HG02885 (cell line): ENCODE data around the gene ANAPC5.
"Not testable (repeated sequence)": the region's sequence is repeated elsewhere in the genome, so short reads cannot be mapped to it uniquely, and the experiment has no call there.

ENCODE experiments used
- ATAC-seq: cut with Tn5 transposase; IDR thresholded peaks from one replicate; pipeline ENCODE4 v1.9.1; 2021; ENCODE audit warnings: mild to moderate bottlenecking; ENCODE audit not compliant: unreplicated experiment, poor library complexity

Gene ANAPC5

DNA sequence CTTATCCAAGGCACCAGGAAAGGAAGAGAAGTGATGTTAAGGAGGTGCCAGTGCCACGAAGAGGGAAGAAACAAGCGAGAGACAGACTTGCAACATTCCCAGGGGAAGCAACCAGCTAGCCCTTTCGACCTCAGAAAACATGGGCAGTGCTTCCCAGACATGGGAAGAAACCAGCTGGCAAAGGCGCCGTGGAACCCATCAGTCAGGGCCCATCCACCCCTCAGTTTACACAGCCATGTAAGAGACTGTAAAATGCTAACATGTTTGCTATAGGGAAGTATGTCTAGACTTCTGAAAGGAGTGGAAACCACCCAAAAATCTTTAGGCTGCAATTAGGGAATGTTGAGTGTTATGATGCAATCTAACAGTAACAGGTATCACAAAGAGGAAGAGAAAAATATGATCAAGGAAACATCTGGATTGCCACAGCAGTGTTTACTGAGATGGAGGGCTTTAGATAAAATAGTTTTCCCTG lies 26.3 kb downstream of the ANAPC5 start:
- no peak for ATAC-seq

DNA sequence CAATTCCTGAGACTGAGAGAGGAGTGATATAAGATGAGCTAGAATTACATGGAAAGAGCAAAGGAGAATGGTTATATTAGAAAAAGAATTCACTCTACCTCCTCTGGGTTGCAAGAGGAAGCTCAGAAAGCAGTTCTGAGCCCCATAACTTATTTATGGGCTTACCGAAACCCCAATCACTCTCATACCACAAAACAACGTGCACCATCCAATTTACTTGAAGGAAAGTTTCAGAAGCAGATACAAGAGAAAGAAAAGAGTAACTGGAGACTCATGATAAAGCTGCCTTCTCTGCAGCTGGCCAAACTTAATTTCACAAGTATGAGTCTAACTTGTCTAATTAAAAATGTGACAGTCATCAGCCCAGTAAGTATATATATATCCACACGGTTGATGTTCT lies 28.3 kb downstream of the ANAPC5 start:
- ATAC-seq = no peak

DNA sequence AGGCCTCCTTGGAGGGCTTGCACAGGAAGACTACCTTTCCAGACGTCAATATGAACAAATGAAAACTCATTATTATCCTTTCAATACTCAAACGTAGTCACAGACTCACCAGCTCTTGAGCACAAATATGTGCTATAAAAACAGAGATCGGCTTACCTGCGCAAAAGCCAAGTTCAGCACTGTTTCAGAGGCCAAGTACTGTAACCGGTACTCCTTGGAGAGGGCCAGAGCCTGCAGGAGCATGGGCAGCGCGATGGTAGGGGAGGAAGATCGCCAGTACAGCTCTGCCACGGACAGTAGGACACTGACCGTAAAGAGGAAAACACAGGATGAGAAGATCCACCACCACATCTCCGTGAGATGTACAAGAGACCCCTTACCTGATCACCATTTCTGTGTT lies 34.1 kb downstream of the ANAPC5 start:
- ATAC-seq = no peak

DNA sequence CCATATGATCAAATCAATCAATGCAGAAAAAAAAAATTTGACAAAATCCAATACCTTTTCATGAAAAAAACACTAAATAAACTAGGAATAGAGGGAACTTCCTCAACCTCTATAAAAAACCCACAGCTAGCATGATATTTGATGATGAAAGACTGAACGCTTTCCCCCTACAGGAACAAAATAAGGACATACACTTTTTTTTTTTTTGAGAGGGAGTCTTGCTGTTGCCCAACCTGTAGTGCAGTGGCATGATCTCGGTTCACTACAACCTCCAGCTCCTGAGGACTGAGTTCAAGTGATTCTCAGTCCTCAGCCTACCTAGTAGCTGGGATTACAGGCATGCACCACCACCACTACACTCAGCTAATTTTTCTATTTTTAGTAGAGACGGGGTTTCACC lies 37.8 kb downstream of the ANAPC5 start:
- no peak for ATAC-seq

DNA sequence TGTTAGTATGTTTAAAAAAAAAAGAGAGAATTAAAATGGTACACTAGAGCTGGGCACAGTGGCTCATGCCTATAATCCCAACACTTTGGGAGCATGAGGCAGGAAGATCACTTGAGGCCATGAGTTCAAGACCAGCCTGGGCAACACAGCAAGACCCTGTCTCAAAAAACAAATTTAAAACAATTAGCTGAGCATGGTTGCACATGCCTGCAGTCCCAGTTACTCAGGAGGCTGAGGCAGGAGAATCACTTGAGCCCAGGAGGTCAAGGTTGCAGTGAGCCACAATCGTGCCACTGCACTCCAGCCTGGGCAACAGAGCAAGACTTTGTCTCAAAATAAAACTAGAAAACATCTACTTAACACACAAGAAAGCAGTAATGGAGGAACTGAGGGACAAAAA lies 42.0 kb downstream of the ANAPC5 start:
- ATAC-seq = not testable (repeated sequence)

DNA sequence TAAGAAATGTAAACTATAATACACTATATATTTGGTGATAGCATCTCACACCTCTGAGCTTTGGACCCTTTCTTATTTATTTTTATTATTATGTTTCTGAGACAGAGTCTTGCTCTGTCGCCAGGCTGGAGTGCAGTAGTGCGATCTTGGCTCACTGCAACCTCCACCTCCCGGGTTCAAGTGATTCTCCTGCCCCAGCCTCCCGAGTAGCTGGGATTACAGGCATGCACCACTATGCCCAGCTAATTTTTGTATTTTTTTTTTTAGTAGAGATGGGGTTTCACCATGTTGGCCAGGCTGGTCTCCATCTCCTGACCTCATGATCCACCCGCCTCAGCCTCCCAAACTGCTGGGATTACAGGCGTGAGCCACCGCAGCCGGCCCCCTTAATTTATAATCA lies 44.8 kb downstream of the ANAPC5 start:
- not testable (repeated sequence) for ATAC-seq

DNA sequence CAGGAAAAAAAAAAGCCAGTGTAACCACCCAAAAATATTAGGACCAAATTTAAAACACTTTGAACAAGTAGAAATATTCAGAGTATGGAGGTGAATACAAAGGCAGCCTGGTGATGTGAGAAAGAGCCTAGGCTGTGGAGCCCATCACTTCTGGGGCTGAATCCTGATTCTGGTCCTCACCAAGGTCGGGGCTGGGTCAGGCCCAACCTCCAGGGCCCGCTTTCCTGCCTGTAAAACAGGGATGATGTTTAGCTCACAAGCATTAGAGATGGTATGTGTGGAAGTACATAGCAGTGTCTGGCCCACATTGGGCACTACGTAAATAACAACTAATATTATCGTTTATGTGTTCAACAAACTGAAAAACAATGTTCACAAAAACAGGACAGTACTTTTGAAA lies 47.9 kb downstream of the ANAPC5 start:
- no peak for ATAC-seq

DNA sequence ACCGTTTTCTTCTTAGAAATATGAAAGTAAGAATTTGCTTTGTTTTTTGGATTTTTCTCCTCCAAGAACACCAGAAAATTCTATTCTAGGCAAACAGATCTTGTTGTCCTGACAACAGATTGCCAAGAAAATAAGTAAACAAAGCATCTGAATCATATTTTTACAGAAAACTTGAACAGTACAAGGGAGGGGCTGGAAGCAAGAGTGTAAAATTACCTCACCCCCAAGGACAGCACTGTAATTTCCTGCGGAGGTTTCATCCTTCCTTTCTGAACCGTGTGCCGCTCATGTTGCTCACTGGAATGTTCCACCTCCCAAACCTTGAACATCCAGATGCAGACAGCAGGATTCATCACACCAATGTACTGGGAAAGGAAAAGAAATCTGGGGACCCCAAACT lies 50.3 kb downstream of the ANAPC5 start:
- ATAC-seq = no peak

DNA sequence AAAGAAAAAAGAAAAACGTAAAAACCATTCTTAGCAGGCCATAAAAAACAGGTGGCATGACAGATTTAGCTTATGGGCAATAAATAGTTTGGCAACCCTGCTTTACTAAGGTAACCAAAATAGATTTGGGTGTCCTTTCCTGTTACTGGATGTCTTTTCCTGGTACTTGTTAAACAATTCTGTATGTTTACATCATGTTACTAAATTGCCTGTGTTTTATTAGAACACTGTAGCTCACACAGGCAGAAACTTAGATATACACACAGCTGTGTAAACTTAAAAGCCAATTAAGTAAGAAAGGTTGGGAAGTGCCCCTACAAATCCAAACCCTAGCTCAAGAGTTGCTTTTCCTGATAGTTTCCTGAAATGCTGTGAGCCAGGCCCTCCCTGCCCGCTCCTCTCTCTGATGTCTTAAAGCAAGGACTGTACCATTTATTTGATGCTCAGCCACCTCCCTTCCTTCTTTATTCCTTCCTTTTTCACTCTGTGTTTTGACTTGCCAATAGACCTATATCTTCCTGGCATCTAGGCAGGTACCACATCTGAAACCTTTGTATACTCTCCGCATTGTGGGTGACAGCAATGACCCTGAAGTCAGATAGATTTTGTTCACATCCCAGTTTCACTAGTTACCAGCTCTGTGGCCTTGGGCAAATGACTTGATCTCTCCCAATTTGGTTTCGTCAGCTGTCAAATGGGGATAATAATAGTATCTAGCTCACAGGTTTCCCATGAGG lies 52.0 kb downstream of the ANAPC5 start:
- no peak for ATAC-seq

DNA sequence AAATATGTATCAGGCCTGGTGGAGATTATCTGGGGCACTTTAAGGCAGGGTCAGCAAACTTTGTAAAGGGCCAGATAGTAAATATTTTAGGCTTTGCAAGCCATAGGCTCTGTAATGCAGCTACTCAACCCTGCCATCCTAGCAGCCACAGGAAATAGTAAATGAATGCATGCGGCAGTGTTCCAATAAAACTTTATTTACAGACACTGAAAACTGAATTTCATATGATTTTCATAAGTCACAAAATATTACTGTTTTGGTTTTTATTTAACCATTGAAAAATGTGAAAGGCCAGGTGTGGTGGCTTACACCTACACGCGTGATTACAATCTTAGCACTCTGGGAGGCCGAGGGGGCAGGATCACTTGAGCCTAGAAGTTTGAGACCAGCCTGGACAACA lies 52.5 kb downstream of the ANAPC5 start:
- ATAC-seq = no peak

DNA sequence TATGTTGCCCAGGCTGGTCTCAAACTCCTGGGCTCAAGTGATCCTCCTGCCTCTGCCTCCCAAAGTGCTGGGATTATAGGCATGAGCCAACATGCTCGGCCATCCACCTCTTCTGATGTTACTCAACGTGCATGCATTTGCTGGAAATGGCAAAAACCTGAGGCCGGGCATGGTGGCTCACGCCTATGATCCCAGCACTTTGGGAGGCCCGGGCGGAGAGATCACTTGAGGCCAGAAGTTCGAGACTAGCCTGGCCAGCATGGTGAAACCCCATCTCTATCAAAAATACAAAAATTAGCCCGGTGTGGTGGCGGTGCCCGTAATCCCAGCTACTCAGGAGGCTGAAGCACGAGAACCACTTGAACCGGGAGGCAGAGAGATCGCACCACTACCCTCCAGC lies 53.8 kb downstream of the ANAPC5 start:
- ATAC-seq = not testable (repeated sequence)

DNA sequence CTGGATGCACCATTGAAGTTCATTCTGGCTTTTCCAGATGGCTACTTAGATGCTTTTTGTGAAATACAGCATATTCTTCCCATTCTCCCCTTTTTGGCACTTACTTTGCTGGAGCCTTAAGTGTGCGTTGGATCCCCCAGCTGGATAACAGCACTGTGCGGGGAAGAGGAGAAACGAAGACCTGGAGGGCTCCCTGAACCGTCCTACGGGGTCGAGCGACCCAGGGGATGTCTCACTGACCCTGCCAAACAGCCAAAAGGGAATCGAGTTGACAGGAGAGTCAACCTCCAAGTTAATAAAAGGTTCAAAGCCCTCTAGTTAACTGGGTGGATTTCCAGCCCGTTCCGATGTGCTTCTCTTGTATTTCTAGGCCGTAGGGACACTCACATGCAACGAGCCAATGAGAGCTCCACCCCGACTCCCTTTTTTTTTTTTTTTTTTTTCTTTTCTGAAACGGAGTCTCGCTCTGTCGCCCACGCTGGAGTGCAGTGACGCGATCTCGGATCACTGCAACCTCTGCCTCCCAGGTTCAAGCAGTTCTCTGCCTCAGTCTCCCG lies 54.7 kb downstream of the ANAPC5 start:
- ATAC-seq = no peak

DNA sequence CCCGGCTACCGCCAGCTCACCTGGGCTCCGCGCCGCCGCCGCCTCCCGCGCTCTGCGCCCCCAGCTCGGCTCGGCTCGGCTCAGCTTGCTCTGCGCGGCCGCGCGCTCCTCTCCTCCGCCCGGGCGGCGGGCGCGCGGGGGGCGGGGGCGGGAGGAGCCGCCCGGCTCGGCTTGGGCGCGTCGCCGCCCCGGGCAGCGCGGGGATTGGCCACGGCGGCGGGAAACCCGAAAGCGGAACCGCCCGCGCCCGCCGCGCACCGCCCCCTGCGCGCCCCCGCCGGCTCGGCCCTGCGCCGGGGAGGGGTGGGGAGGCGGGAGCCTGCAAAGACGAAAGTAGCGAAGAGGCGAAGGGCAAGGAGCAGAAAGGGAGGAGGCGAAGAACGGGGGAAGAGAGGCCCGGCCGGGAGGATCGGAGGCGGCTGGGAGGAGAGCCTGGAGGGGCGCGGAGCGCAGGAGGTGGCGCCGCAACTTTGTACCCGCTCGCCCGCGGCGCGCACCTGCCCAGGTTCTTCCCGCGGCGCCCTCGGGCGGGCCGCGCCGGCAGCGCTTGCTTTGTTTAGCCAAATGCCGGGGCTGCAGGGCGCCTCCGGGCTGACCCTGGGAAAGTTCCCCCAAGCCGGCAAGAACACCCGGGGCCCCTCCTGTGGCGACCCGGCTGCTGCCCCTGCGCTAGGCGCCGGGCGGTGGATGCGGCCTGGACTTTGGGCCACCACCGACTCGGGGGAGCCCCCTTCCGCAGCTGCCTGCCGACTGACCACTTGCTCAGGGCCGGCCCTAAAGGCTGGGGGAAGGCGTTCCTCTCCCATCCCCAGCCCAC lies 55.4 kb downstream of the ANAPC5 start, which contains the start of gene CAMKK2:
Gene CAMKK2, minus strand, starts transcription at position 92 of the 817 bp plus-strand sequence. CDS start 22,183 bp downstream, outside the sequence.
- peak; percentile 74 for ATAC-seq

DNA sequence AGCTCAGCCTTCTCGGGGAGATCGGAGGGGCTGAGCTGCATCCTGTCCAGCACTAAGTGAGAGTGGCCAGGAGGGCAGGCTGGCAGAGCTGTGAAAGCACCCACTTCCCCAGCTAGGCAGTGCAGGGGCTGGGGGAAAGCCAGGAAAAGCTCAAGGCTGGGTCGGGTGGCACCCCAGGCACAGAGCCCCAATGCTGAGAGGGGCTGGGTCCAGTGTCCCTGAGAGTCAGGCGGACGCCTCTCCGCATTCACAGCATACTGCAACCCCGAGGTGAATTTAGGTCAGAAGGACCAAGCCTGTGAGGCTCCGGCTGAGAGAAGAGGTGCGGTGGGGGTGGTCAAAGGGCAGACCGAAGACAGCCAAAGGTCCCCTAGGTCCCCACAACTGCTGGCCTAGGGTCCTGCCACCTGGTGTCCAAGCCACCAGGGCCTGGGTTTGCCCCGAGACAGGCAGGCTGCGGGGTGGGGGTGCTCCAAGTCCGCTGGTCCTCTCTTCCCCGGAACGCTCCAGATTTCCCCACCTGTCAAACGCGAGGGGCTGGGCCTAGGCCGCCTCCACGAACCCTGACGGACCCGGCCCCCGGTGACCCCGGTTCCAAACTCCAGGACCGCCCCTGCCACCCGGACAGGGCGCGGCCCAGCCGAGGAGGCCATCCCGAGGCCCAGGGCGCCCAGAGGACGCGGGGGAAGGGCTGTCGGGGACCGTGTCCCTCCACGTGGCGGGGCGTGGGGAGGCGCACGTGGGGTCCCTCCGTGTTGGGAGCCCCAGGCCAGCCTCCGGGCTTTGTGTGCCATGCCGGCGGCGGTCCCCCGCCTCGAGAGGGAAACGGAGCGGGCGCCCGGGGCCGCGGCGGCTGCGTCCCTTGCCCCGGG lies 56.2 kb downstream of the ANAPC5 start:
- peak; percentile 8 for ATAC-seq

DNA sequence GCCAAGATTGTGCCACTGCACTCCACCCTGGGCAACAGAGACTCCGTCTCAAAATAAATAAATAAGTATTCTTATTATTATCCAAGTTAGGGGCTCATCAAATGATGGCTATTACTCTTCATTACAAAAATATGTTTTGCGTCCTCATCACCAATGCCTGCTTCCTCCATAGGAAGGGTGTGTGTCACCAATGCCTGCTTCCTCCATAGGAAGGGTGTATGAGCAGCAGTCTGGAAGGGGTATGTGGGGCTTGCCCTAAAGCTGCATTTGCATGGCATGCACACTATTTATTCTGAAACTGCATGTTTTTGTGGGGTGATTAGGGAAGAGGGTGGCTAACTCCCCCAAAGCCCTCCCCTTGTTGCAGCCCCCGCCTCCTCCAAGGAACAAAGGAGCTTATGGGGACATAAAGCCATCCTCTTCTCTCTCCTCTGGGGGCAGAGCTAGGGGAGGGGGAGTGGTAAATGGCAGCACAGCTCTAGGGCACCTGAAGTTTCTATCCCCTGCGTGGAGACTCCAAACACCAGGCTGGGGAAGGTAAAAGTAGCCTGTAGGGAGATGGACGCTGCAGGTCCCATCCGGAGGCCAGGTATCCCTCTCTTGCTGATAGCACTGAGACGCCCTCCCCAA lies 57.0 kb downstream of the ANAPC5 start:
- no peak for ATAC-seq

DNA sequence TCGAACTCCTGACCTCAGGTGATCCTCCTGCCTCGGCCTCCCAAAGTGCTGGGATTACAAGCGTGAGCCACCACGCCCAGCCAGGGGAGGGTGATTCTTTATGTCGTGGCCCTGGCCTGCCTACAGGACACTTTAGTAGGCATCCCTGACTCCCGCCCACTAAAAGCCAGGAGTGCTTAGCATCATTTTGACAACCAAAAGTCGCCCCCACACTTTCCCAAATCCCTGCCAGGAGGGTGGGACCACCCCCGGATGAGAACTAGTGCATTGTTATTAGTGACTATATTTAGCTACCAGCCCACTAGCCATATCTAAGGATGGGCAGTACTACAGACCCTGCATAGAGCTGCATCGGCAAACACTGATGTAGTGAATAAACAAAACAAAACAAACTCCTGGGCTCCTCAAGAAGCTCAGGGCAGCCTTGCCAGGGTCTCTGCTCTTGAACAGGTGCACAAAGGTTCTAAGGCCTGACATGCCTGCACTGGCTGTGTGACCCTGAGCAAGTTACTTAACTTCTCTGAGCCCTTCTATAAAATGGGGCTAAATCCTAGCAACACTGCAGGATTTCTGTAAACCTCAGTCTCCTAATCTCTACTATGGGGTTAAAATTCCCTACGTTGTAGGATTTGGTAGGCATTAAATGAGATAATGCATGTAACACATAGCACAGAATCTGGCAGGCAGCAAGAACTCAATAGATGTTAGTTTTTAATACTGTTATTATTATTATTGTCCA lies 57.9 kb downstream of the ANAPC5 start:
- no peak for ATAC-seq

DNA sequence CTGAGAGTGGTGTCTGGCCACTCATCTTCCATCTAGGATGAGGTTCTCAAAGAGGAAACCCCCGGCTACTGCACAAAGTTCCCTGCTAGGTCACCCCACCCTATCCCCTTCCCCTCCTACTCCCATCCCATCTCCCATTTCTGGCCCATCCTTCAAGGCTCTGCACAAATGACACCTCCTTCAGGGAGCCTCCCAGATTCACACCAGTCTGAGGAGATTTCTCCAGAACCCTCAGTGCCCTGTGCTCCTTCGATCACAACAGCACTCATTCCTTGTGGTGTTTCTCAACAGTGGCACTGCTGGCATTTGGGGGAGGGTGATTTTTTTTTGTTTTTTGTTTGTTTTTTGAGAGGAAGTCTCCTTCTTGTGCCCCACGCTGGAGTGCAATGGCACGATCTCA lies 58.6 kb downstream of the ANAPC5 start:
- no peak for ATAC-seq

DNA sequence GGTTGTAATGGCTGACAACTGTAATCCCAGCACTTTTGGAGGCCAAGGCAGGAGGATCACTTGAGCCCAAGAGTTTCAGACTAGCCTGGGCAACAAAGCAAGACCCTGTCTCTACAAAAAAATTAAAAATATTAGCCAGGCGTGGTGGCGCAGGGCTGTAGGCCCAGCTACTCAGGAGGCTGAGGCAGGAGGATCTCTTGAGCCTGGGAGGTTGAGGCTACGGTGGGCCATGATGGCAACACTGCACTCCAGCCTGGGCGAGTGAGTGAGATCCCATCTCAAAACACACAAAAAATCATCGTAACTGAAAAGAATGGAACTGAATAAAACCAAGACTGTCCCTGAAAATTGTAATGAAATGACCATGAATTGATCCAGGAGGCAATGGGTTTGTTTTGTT lies 61.8 kb downstream of the ANAPC5 start:
- ATAC-seq = no peak

DNA sequence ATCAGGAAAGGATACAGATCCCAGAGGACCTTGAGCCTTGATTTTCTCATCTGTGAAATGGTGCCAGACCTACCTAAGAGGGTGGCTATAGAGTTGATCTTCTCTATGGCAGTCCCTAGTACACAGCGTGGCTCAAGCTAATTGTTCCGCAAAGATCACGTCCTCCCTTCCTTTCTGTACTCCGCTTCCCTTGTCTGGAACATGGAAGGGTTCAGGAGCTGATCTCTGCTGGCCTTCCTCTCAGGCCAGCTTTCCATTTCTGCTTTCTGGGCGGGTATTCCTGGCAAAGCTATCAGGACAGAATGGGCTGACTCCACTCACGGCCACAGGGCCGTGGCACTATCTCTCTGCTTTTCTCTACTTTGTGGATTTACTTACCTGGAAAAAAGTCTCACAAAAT lies 62.2 kb downstream of the ANAPC5 start:
- no peak for ATAC-seq
